Measurements from ENCODE around the gene WDR37. TPM values are rescaled to one million over a fixed set of nuclear protein-coding genes. Genes with fewer than 3 reads are reported as not detected.

Gene WDR37
- total and polyA plus RNA-seq, 9 of the 15 experiments (the other 6 are each of a cell fraction or from before 2014, with no cell fraction given) = 2.3 to 11.6 (median 6.7) TPM

DNA sequence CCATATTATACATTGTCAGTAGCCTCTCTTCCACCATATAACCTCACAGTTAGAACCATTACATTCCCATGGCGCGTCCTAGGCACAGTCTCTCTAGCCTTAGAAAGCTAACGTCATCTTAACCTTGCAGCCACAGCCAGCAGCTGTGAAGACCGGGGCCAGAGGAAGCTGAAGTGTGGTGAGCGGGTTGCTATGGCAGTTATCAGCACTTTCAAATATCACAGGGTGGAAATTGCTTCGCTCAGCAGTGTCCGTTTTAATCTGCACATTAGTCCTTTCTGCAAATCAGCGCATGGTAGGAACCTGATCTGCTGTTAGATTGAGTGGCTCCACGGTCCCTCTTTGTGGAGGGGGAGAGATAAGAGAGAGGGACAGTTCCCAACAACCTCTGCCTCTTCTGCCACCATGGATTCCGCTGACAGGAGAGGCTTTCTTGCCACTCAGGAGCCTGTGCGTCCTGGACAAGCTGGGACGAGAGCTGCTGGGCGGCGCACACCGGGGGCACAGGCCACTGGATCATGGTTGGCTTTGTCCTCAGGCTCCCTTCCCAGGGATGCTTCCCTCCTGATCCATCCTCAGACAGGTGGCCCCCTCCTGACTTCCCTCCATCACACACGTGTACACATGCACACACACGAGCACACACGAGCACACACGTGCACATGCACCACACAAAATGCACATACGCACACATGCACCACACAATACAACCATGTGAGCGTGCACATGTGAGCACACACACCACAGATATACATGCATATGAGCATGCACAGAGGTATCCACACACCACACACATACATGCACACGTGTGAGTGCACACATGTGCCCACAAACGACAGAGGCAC, 93.8 kb downstream of the WDR37 start (continued):
- TF ChIP-seq, protein P1, sequence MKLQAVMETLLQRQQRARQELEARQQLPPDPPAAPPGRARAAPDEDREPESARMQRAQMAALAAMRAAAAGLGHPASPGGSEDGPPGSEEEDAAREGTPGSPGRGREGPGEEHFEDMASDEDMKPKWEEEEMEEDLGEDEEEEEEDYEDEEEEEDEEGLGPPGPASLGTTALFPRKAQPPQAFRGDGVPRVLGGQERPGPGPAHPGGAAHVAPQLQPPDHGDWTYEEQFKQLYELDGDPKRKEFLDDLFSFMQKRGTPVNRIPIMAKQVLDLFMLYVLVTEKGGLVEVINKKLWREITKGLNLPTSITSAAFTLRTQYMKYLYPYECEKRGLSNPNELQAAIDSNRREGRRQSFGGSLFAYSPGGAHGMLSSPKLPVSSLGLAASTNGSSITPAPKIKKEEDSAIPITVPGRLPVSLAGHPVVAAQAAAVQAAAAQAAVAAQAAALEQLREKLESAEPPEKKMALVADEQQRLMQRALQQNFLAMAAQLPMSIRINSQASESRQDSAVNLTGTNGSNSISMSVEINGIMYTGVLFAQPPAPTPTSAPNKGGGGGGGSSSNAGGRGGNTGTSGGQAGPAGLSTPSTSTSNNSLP (IDR thresholded peaks at IDR 0.05; ENCODE audit: borderline replicate concordance, low read depth, low read length) = peak; percentile 70
- TF ChIP-seq CTBP1 (IDR thresholded peaks at IDR 0.05; ENCODE audit: borderline replicate concordance) = peak; percentile 33; the same call in 1 of the 2 replicates
- TF ChIP-seq L3MBTL2 (IDR thresholded peaks at IDR 0.05) = peak; percentile 73
- 0 out of 2 replicates have a peak, but pooled peaks have one; percentile 2 for TF ChIP-seq POLR2G (IDR thresholded peaks at IDR 0.05; ENCODE audit: low read depth, low read length)
- TF ChIP-seq, protein P2, sequence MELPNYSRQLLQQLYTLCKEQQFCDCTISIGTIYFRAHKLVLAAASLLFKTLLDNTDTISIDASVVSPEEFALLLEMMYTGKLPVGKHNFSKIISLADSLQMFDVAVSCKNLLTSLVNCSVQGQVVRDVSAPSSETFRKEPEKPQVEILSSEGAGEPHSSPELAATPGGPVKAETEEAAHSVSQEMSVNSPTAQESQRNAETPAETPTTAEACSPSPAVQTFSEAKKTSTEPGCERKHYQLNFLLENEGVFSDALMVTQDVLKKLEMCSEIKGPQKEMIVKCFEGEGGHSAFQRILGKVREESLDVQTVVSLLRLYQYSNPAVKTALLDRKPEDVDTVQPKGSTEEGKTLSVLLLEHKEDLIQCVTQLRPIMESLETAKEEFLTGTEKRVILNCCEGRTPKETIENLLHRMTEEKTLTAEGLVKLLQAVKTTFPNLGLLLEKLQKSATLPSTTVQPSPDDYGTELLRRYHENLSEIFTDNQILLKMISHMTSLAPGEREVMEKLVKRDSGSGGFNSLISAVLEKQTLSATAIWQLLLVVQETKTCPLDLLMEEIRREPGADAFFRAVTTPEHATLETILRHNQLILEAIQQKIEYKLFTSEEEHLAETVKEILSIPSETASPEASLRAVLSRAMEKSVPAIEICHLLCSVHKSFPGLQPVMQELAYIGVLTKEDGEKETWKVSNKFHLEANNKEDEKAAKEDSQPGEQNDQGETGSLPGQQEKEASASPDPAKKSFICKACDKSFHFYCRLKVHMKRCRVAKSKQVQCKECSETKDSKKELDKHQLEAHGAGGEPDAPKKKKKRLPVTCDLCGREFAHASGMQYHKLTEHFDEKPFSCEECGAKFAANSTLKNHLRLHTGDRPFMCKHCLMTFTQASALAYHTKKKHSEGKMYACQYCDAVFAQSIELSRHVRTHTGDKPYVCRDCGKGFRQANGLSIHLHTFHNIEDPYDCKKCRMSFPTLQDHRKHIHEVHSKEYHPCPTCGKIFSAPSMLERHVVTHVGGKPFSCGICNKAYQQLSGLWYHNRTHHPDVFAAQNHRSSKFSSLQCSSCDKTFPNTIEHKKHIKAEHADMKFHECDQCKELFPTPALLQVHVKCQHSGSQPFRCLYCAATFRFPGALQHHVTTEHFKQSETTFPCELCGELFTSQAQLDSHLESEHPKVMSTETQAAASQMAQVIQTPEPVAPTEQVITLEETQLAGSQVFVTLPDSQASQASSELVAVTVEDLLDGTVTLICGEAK (IDR thresholded peaks at IDR 0.05) = peak; percentile 74
- TF ChIP-seq, protein P2 (CRISPR knock-in tag; IDR thresholded peaks at IDR 0.05) = no peak
- TF ChIP-seq, protein P3, sequence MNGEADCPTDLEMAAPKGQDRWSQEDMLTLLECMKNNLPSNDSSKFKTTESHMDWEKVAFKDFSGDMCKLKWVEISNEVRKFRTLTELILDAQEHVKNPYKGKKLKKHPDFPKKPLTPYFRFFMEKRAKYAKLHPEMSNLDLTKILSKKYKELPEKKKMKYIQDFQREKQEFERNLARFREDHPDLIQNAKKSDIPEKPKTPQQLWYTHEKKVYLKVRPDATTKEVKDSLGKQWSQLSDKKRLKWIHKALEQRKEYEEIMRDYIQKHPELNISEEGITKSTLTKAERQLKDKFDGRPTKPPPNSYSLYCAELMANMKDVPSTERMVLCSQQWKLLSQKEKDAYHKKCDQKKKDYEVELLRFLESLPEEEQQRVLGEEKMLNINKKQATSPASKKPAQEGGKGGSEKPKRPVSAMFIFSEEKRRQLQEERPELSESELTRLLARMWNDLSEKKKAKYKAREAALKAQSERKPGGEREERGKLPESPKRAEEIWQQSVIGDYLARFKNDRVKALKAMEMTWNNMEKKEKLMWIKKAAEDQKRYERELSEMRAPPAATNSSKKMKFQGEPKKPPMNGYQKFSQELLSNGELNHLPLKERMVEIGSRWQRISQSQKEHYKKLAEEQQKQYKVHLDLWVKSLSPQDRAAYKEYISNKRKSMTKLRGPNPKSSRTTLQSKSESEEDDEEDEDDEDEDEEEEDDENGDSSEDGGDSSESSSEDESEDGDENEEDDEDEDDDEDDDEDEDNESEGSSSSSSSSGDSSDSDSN (IDR thresholded peaks at IDR 0.05; ENCODE audit: borderline replicate concordance in 1 of 2, low read depth in 2 of 2, low read length in 2 of 2) = no peak

Data from K562 (cell line).